ENCODE data around the gene FADS2. TPM values are rescaled to one million over a fixed set of nuclear protein-coding genes. Genes with fewer than 3 reads are reported as not detected.

FADS2 gene
- total and polyA plus RNA-seq, 10 of the 15 experiments (the other 5 are each of a cell fraction or from before 2014, with no cell fraction given): 3.3 to 313 (median 149) TPM

DNA sequence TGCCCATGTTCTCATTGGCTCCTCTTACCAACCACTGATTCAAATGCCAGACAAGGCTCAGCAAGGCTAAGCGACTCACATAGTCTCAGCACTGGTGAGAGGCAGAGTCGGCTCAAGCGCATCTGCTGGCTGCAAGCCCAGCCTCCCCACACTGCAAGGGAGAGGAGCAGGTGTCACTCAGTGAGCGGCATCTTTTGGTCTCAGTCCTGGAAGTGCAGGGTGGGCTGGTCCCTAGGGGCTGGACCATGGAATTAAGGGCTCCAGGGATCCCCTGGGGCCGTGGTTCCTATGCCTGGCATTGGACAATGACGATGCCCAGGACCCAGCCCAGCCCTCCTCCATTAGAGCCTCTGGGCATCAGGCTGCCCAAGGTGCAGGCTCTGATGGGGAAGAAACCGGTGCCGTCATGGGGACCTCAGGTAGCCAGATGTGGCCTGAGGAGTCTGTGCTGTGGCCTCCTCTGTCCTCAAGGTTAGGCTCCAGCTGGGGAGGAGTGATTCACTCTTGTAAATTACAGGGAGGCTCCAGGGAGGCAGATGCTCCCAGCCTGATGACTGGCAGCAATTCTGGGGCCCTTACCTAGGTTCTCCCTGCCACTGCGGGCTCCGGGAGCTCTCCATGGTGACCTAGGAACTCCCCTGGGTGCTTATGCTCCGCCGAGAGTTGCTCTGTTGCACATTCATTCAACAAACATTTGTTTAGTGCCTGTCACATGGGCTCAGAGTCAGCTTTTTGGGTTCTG lies 28.0 kb downstream of the FADS2 start (continued):
- TF ChIP-seq, protein P1, sequence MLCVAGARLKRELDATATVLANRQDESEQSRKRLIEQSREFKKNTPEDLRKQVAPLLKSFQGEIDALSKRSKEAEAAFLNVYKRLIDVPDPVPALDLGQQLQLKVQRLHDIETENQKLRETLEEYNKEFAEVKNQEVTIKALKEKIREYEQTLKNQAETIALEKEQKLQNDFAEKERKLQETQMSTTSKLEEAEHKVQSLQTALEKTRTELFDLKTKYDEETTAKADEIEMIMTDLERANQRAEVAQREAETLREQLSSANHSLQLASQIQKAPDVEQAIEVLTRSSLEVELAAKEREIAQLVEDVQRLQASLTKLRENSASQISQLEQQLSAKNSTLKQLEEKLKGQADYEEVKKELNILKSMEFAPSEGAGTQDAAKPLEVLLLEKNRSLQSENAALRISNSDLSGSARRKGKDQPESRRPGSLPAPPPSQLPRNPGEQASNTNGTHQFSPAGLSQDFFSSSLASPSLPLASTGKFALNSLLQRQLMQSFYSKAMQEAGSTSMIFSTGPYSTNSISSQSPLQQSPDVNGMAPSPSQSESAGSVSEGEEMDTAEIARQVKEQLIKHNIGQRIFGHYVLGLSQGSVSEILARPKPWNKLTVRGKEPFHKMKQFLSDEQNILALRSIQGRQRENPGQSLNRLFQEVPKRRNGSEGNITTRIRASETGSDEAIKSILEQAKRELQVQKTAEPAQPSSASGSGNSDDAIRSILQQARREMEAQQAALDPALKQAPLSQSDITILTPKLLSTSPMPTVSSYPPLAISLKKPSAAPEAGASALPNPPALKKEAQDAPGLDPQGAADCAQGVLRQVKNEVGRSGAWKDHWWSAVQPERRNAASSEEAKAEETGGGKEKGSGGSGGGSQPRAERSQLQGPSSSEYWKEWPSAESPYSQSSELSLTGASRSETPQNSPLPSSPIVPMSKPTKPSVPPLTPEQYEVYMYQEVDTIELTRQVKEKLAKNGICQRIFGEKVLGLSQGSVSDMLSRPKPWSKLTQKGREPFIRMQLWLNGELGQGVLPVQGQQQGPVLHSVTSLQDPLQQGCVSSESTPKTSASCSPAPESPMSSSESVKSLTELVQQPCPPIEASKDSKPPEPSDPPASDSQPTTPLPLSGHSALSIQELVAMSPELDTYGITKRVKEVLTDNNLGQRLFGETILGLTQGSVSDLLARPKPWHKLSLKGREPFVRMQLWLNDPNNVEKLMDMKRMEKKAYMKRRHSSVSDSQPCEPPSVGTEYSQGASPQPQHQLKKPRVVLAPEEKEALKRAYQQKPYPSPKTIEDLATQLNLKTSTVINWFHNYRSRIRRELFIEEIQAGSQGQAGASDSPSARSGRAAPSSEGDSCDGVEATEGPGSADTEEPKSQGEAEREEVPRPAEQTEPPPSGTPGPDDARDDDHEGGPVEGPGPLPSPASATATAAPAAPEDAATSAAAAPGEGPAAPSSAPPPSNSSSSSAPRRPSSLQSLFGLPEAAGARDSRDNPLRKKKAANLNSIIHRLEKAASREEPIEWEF (IDR thresholded peaks at IDR 0.05; ENCODE audit: insufficient replicate concordance, low read depth, low read length): no peak
- peak; percentile 23; the same call in 1 of the 2 replicates for TF ChIP-seq POLR2A (IDR thresholded peaks at IDR 0.05; ENCODE audit: low read depth, low read length)

DNA sequence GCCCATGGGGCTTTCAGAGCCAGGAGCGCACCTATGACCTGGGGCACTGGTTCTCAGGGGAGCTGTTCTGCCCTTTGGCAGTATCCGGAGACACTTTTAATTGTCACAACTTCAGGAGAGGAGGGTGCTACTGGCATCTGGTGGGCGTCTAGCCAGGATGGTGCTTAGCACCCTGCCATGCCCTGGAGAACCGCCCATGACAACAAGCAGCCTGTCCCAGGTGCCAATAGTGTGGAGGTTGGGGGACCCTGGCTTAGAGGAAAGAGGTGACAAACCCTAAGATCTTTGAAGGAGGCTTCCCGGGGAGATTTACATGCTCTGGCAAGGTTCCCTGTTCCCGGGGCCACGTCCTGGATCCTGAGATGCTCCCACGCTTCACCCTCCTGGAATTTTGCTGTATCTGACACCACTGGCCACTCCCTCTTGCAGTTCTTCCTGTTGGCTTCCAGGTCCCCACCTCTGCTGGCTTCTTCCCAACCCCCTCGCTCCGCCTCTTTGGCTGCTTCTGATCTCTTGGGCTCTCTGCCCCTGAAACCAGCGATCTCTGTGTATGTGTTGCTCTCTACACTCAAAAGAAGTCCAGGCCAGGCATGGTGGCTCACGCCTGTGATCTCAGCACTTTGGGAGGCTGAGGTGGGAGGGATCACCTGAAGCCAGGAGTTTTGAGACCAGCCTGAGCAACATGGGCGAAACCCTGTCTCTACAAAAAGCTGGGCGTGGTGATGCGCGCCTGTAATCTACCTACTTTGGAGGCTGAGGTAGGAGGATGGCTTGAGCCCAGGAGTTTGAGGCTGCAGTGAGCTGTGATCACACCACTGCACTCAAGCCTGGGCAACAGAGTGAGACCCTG lies 32.2 kb downstream of the FADS2 start:
- ChIA-PET RAD21 (ENCODE audit: unreplicated experiment) (no interaction called here), CTCF (no interaction called here), POLR2A (no interaction called here), SMC1A (ENCODE audit: uncharacterized antibody, unreplicated experiment) (no interaction called here)
- H3K4me2 ChIP-seq (ENCODE audit: control insufficient read depth, insufficient read depth): no peak overlapping the region
- H3K9ac ChIP-seq (ENCODE audit: control insufficient read depth, insufficient read depth, low read length): no peak overlapping the region
- H3K79me2 ChIP-seq (ENCODE audit: control insufficient read depth, insufficient read depth, low read length): no peaks in the 10 kb centered on the region
- H3K36me3 ChIP-seq (ENCODE audit: control insufficient read depth in 2 of 2, insufficient read depth in 2 of 2, low read length in 1 of 2): peaks cover 30 to 32% of the 10 kb centered on the region in 2 experiments
- H3K4me1 ChIP-seq (ENCODE audit: control insufficient read depth, insufficient read depth, low read length): no peaks in the 10 kb centered on the region
- H3K9me3 ChIP-seq (replicated peaks; ENCODE audit: control insufficient read depth, insufficient read depth, low read length): no peaks in the 10 kb centered on the region
- BruUV-seq (replicated peaks): no TSS peak
- intact Hi-C loops (cut with micrococcal nuclease; ENCODE audit: unreplicated experiment) (no loop called here), in situ Hi-C loops (cut with MboI) (no loop called here)
- no peak overlapping the region for H2AFZ ChIP-seq (ENCODE audit: control insufficient read depth, low read depth, low read length)
- 76% methylated on average over 16 of the region's 16 CpGs for WGBS (ENCODE audit: insufficient coverage, insufficient replicate concordance, low lambda C conversion rate, missing lambda C conversion rate)
- H4K20me1 ChIP-seq (ENCODE audit: control insufficient read depth, insufficient read depth): no peaks in the 10 kb centered on the region
- FAIRE-seq (no peak), DNase-seq (ENCODE audit: low read depth, low spot score) (no peak), ATAC-seq (no peak)
- no peak overlapping the region for H3K27ac ChIP-seq (ENCODE audit: control insufficient read depth, insufficient read depth)
- no peak for TF ChIP-seq BCL11A (IDR thresholded peaks at IDR 0.05; ENCODE audit: low read depth, low read length)
- no peak overlapping the region for H3K4me3 ChIP-seq
- H3K27me3 ChIP-seq (replicated peaks in 1 of 2; ENCODE audit: control insufficient read depth in 2 of 2, insufficient read depth in 2 of 2, low read length in 1 of 2): no peaks in the 10 kb centered on the region

Measured in GM12878 (cell line).